ENCODE data around the gene AKAP5.
A peak's percentile ranks its signal among the peaks of the same experiment; 100 is the strongest.
"Not testable (repeated sequence)": the region's sequence is repeated elsewhere in the genome, so short reads cannot be mapped to it uniquely, and the experiment has no call there.

Gene AKAP5

DNA sequence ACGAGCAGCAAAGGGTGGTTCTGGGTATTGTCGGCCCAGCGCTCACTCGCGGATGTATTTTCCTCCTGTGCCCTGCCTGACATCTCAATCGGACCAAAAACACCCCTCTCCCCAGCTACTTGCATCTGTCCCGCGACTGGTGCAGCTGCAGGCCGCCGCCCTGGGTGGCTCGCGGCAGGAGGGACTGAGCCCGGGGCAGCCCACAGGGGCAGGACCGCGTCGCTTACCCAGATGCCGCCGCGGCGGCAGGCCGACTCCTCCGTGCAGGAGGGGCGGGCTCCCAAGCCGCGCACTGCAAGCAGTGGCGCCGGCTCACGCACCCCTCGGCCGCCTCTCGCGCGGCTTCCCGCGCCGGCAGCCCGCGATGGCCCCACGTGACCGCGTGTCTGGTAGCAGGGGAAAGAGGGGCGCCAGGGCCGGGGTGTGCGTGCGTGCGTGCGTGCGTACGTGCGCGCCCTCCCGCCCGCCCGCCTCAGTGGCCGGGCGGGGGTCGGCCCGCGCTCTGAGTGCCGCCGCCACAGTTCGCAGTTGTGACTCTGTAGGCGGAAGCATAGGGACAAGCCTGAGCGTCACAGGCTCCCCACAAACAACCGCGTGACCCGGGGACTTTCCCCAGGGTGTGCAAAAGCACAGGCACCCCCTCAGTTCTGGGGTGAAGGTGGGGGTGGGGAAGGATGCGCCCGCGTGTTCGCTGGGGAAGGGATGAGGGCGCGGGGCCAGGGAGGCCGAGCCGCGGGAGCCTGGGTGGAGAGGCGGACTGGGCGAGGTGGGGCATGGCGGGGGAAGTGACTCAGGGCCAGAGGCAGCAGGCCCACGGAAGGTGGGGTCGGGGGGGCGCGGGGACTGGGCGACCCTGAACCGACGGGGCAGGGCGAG, 38.4 kb downstream of the AKAP5 start, which contains the start of gene ZBTB25:
Gene ZBTB25, minus strand, starts transcription at position 405 of the 876 bp plus-strand sequence. CDS start 13,305 bp downstream, outside the sequence.
- peak; percentile 85 for DNase-seq (ENCODE audit: low spot score)

DNA sequence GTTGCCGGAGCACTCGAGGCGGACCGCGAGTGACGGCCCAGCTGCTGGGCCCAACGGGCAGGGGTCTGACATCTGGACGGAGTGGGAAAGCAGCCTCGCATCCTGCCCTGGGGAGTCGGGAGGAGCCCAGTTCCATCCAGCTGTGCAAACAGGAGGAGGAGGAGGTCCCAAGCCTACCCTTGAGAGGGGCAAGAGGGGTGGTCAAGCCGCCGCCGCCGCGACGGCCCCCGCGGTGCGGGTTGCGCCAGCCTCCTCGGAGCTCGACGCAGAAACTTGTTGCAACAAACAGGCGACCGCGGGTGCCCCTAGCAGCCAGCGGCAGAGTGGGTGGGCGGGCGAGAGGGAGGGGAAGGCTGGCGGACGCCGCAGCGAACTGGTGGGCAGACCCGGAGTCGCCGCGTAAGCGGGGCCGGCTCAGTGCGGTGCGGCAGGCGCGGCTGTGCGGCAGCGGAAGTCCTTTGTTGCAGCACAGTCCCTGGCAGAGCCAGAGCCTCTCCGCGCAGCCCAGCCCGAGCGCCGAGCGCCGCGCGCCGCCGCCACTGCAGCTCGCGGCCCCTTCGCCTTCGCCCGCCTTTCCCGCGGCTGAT, 39.1 kb downstream of the AKAP5 start, which contains the start of gene ZBTB1:
Gene ZBTB1, plus strand, starts transcription at position 461 of the 587 bp plus-strand sequence. CDS start 16,735 bp downstream, outside the sequence.
- DNase-seq (ENCODE audit: low spot score): peak; percentile 76

DNA sequence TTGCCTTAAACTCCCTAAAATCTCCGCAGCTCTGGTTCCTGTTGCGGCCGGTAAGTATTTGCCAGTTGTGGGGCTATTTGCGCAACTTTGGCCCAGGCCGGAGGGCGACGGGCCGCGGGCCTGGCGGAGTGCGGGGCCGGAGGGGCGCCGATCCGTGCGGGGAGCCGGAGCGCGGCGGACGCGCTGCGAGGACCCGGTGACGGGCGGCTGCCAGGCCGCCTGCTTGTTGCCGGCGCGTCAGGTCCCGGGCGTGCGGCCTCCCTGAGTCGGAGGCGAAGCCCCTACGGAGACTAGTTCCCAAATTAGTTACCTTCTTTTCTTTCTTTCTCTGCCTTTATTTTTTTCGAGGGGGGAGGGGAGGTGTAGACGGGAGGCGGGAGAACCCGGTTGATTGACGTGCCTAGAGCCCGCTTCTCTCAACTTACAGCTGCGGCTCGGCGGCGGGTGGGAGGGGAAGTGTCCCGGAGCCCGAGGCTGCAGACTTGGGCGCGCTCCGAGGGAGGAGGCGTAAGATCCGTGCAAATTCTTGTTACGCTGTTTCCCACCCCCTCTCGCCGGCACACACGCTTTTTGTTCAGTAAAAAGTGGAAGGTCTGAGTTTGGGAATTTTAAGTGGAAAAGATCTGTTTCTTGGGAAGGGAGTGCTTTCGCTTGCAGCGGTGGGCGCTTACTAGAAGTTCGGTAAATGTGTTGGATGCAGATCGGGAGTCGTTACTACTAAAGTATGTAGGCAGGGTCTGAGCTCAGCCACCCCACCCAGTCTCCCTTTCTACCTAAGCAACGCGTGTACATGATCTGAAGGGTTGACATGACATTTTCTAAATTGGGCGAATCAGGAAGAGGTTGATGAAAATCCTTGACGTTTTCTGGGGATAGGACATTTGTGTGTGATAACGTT, 39.8 kb downstream of the AKAP5 start:
- peak; percentile 87 for DNase-seq (ENCODE audit: low spot score)

DNA sequence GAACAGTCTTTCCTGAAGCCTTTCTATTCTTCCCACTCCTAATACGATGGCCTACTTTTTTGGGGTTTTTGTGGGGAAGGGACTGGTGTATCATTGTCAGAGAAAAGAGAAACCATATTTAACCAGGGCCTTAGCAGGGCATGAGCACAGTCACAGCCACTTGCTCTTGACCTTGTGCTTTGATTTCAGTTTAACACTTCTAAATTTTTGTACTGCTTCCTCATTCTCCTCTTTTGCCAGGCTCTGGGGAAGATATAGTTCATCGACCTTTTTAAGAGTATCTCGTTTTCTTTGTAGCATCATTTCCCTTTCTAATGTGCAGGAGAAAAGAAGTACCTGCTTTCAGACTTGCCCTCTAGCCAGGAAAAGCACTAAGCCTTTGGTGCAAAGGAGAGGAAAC, 41.4 kb downstream of the AKAP5 start:
- DNase-seq (ENCODE audit: low spot score): no peak

DNA sequence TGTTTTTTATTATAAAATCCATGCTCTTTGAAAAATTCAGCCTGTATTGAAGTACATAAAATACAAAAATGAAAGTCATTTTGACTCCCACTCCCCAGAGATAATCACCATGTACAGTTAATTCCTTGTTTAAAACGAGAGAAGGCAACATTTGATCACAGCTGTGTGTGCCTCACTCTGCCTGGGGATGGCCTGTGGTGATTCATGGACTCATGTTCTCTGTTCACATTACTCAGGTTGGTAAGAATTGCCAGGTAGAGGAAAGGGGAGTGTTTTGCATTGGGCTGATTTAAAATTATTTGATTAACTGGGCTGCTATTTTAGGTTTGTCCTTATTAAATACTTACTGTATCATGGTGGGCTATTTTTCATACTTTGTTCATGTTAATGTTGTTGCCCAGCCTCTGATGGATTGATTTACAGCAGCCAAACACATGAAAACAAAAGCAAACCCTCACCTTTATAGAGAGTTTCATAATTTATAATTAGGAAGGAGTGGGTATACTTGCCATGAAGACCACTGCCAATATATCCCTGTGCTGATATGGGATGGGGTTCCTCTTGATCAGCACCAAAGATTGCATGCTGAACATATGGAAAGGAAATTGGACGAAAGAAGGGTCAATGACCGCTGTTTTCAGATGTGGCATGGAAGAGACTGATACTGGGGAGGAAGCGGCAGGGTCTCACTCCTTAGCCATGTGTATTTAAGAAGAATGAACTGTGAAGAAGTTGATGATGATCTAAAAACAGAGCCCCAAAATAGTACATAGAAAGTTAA, 42.3 kb downstream of the AKAP5 start:
- DNase-seq (ENCODE audit: low spot score): no peak

DNA sequence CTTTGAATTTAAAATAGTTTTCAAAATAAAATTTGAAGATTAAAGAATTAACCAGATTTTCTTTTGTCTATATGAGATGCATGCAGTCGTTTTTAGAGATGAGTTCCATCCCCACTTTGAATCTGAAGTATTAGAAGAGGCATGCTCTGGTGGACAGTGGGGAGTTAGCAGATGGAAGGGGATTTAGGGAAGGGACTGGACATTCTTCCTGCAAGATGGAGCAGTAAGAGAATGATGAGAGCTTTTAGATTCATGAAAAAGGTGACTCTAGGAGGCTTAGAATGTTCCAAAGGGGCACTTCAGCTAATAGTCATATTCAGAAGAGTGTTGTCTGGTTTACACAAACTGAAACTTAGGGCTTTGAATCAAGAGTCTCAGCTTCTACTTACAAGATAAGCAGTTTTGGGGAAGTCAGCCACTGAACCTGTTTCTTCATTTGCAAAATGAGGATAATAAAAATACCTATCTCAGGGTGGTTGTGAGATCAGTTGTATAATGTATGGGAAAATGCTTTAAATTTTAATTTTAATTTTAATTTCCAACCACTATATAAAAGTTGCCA, 43.0 kb downstream of the AKAP5 start:
- DNase-seq (ENCODE audit: low spot score): no peak

DNA sequence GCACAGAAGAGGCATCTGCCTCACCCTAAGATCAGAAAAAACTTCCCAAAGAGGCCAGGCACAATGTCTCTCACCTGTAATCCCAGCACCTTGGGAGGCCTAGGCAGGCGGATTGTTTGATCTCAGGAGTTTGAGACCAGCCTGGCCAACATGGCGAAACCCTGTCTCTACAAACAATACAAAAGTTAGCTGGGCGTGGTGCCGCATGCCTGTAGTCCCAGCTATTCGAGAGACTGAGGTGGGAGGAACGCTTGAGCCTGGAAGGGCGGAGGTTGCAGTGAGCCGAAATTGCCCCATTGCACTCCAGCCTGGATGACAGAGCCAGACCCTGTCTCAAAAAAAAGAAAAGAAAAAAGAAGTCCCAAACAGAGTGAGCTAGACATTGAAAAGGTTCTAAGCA, 43.7 kb downstream of the AKAP5 start:
- no peak for DNase-seq (ENCODE audit: low spot score)

DNA sequence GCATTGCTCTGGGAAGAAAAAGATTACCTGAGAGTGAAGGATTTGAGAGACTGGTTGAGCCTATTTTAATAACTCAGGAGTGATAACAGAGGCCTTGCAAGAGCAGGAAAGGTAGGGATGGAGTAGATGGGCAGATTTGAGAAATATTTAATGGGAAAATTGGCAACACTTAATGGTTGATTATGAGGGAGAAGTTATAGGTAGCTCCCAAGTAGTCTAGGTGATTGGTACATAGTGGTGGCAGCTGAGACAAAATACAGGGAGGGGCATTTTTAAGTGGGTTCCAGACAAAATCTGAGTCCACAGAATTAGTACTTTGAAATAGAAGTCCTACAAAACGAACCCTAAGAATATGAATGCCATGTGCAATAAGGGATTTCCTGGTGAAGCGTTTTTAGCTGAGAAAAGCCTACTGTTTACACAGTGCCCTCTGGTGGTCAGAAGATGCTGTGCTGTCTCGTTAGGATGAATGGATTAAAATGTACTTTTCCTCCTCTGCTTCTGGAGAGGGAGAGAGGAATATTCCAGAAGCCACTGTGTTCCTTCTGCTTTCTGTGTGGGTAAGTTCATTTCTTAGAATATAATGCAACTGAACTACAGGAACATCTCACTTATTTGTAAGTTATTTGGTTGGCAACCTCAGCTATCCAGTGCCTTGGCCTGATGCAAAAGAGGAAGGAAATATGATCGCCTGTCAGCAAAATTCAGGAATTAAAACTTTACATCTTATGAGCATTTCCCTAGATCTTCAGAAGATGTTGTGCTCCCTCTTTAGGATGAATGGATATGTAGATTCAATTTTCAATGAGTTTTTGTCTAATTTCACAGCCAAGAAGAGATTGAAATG, 45.7 kb downstream of the AKAP5 start:
- peak; percentile 47 for DNase-seq (ENCODE audit: low spot score)

DNA sequence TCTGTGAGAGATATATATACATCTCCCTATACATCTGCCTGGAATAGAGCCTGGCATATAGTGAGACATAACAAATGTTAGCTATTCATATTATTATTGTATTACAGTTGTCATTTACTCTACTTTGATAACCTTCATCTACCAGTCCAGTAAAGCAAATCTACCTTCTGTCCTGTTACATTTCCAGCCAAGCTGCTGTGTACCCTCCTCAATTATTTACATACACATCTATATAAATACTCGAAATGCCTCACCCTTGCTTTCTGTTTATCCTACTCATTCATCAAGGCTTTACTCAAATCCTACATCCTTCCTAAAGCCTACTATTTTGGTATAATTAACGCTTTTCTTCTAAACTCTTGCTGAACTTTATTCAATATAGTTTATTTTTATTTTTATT, 48.0 kb downstream of the AKAP5 start:
- DNase-seq (ENCODE audit: low spot score): no peak

DNA sequence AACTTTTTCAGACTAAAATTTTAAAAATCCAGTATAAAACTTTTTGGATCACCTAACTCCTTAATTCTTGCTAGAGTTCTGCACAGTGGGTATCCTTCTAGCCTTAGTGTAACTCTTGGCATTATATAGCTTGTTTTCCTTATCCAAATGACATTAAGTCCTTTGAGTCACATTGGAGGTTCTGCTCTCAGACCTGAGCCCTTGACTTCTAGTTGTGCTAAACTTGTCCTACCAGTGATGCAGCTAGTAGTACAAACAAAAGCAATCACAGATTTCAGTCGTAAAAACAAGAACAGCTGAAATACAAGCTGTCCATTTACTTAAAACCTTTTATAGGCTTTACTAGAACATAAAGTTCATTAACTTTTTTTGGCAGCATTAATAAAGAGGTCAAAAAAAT, 49.8 kb downstream of the AKAP5 start:
- no peak for DNase-seq (ENCODE audit: low spot score)

DNA sequence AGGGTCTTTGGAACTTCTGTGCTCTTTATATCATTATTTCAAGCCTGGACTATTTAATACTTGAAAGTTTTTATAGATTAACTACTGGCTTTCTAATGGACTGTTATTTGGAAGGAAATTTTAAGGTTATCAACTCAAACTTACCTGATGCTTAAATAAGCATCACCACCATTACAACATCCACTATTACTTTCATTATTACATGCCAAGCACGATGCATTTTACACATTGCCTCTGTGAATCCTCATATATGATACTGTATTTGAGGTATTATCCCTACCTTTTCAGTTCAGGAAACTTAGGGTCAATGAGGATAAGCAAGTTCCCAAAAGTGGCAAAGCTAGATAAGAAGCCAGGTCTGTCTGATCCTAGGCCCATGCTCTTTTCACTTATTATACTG, 51.7 kb downstream of the AKAP5 start:
- no peak for DNase-seq (ENCODE audit: low spot score)

DNA sequence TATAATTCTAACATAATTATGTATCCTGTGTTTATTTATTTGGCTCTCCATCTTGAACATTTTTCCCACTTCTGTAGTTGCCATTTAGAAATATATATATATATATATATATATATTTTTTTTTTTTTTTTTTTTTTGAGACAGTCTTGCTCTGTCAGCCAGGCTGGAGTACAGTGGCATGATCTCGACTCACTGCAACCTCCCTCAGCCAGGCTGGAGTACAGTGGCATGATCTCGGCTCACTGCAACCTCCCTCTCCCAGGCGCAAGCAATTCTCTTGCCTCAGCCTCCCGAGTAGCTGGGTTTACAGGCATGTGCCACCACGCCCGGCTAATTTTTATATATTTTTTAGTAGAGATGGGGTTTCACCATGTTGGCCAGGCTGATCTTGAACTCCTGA, 52.4 kb downstream of the AKAP5 start:
- DNase-seq (ENCODE audit: low spot score): not testable (repeated sequence)

DNA sequence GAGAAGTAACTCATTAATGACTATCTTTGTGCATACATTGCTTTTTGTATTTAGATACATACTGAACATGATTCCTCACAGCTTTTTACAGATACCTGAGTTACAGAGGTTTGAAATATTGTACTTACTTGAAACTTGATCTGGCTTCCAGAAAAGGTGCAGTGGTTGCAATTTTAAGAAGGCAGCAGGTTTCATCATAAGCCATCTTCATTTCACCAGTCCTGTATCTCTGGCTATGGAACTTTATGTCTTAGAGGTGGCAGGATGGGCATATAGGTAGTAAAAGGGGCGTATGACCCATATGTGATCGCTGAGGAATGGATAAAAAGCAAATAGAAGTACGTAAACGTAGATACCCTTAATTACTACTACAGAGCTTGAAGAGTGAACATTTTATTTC, 52.9 kb downstream of the AKAP5 start:
- DNase-seq (ENCODE audit: low spot score): no peak

DNA sequence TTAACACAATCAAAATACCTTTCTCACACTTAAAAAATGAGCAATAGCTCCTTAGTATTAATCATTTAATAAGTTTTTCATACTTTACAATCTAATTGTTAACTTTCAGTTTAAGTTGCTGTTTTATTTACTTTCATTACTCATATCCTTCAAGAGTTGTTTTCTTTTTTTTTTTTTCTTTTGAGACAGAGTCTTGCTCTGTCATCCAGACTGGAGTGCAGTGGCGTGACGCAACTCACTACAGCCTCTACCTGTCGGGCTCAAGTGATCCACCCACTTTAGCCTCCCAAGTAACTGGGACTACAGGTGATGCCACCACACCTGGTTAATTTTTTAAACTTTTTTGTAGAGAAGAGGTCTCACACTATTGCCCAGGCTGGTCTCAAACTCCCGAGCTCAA, 55.4 kb downstream of the AKAP5 start:
- no peak for DNase-seq (ENCODE audit: low spot score)

DNA sequence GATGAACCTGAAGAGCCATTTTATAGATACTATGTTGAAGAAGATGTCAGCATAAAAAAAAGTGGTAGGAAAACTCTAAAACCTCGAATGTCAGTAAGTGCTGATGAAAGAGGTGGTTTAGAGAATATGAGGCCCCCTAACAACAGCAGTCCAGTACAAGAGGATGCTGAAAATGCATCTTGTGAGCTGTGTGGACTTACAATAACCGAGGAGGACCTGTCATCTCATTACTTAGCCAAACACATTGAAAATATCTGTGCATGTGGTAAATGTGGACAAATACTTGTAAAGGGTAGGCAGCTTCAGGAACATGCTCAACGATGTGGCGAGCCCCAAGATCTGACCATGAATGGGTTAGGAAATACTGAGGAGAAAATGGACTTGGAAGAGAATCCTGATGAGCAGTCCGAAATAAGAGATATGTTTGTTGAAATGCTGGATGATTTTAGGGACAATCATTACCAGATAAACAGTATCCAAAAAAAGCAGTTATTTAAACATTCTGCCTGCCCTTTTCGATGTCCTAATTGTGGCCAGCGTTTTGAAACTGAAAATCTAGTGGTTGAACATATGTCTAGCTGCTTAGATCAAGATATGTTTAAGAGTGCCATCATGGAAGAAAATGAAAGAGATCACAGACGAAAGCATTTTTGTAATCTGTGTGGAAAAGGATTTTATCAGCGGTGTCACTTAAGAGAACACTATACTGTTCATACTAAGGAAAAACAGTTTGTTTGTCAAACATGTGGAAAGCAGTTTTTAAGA, 57.5 kb downstream of the AKAP5 start:
- no peak for DNase-seq (ENCODE audit: low spot score)
